Spleen (tissue), 11 donors: Measurements from ENCODE around the gene TEX54. TPM values are rescaled to one million over a fixed set of nuclear protein-coding genes. Genes with fewer than 3 reads are reported as not detected.
A peak's percentile ranks its signal among the peaks of the same experiment; 100 is the strongest.

Source experiments
- DNase-seq: peaks from one replicate; pipeline ENCODE4 v3.0.0-alpha.2; 2020
- H3K27ac ChIP-seq, 8 donors: fragments of 200-600 bp; sonication (generic) in 7 of 8; 1 replicate in 4 of 8; 2 replicates in 4 of 8; pipeline versions ENCODE4 v1.5.0 to v1.8.0; 2016 to 2021; ENCODE audit warnings: inconsistent platforms in 4 of 8, mild to moderate bottlenecking in 4 of 8, moderate library complexity in 1 of 8
- H3K27me3 ChIP-seq, 7 donors: fragments of 200-600 bp; sonication (generic) in 6 of 7; replicated peaks in 1 of 7; 1 replicate in 4 of 7; 2 replicates in 3 of 7; pipeline versions ENCODE4 v1.5.0 to v1.8.0; 2016 to 2021; ENCODE audit warnings: inconsistent platforms in 3 of 7, mild to moderate bottlenecking in 1 of 7
- H3K36me3 ChIP-seq, 6 donors: fragments of 200-600 bp; sonication (generic) in 5 of 6; 1 replicate in 4 of 6; 2 replicates in 2 of 6; pipeline versions ENCODE4 v1.5.0 to v1.8.0; 2016 to 2021; ENCODE audit warnings: inconsistent platforms in 2 of 6
- H3K4me1 ChIP-seq, 6 donors: fragments of 200-600 bp; sonication (generic) in 5 of 6; 1 replicate in 3 of 6; 2 replicates in 3 of 6; pipeline versions ENCODE4 v1.5.0 to v1.8.0; 2016 to 2021; ENCODE audit warnings: inconsistent platforms in 3 of 6
- H3K4me3 ChIP-seq, 8 donors: fragments of 200-600 bp; sonication (generic) in 7 of 8; 1 replicate in 4 of 8; 2 replicates in 4 of 8; pipeline versions ENCODE4 v1.5.0 to v1.8.0; 2016 to 2021; ENCODE audit warnings: inconsistent platforms in 4 of 8, mild to moderate bottlenecking in 4 of 8, moderate library complexity in 2 of 8
- H3K9me3 ChIP-seq, 8 donors: fragments of 200-600 bp; sonication (generic) in 7 of 8; 1 replicate in 4 of 8; 2 replicates in 4 of 8; pipeline versions ENCODE4 v1.5.0 to v1.8.0; 2016 to 2021; ENCODE audit warnings: inconsistent platforms in 4 of 8
- CTCF ChIP-seq, 11 experiments: fragments of 200-600 bp in 7 of 11; fragments of 450-650 bp in 4 of 11; sonication (generic) in 4 of 11; IDR thresholded peaks in 8 of 11; conservative IDR thresholded peaks in 3 of 11; 1 replicate in 7 of 11; 2 replicates in 4 of 11; pipeline versions ENCODE4 v1.4.0 to v1.8.0; 2016 to 2021; ENCODE audit warnings: antibody characterized with exemption in 11 of 11, inconsistent platforms in 4 of 11, mild to moderate bottlenecking in 1 of 11
- POLR2A ChIP-seq, 3 donors: fragments of 450-650 bp; IDR thresholded peaks; one replicate each; pipeline ENCODE4 v1.5.1; 2017; ENCODE audit warnings: antibody characterized with exemption in 3 of 3, mild to moderate bottlenecking in 1 of 3
- POLR2AphosphoS5 ChIP-seq, 3 donors: sonication (generic); formaldehyde crosslinking; IDR thresholded peaks; one replicate each; pipeline ENCODE4 v1.5.1; 2017; ENCODE audit warnings: antibody characterized with exemption in 3 of 3
- WGBS, 5 donors: extraction: QIAGEN DNeasy Blood & Tissue Kit in 3 of 5; methylation state at CpG; one replicate each; pipeline versions ENCODE4 v1.1.5 to v1.1.7; 2013 to 2018; 5-methylcytosine and 5-hydroxymethylcytosine counted together
- intact Hi-C: fragments of 100-400 bp; cut with DNase I; formaldehyde crosslinking; loops from one replicate; pipeline ENCODE4 v1.15.0; 2023; ENCODE audit warnings: low total_unique reads
- polyA plus RNA-seq, 3 donors: library from polyadenylated mRNA; stranded (reverse); fragments of 200-250 nt; gene quantifications; one replicate each; pipeline ENCODE4 v1.2.1, GENCODE V29; 2013
- total RNA-seq, 7 donors: library from RNA; depleted of rRNA in 3 of 7; stranded (reverse); fragments of >200 nt in 3 of 7; fragmentation: NEBNext Ultra II Directional in 4 of 7; extraction: Animal tissue kit (Norgen Biotek cat#: 25700) in 4 of 7; gene quantifications; one replicate each; pipeline versions ENCODE4 v1.1.0 to v1.2.1, GENCODE V29; 2016 to 2021
- donor health status: healthy with polysubstance abuse.
- donor health status: DM: no; HTN: no; CAD: no; lungs with moderate emphysema.
- donor health status: DM: no; HTN: no; CAD: no.
- donor health status: Bipolar disorder and iron deficiency.
- donor health status: healthy.
- donor health status: DM: no; HTN: no; CAD: no.
- donor health status: DM: yes; HTN: yes; CAD: no.

The TEX54 gene
- total and polyA plus RNA-seq, 10 donors = not detected

DNA sequence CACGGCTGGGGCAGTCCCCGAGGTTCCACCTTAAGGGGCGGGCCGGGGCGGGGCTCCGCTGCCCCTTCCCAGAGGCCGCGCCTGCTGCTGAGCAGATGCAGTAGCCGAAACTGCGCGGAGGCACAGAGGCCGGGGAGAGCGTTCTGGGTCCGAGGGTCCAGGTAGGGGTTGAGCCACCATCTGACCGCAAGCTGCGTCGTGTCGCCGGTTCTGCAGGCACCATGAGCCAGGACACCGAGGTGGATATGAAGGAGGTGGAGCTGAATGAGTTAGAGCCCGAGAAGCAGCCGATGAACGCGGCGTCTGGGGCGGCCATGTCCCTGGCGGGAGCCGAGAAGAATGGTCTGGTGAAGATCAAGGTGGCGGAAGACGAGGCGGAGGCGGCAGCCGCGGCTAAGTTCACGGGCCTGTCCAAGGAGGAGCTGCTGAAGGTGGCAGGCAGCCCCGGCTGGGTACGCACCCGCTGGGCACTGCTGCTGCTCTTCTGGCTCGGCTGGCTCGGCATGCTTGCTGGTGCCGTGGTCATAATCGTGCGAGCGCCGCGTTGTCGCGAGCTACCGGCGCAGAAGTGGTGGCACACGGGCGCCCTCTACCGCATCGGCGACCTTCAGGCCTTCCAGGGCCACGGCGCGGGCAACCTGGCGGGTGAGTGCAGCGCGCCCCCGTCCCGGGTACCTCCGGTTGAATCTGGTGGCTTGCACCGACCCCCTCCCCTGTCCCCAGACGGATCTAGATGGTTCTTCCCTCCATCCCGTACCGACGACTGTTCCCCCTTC is 48.4 kb upstream of the TEX54 start, which contains the start of gene SLC3A2:
Gene SLC3A2 (plus strand): TSS at position 94 of the 776 bp plus-strand sequence. CDS start 128 bp downstream, at position 222.
- intact Hi-C loops = no loop called here
- WGBS, 5 donors = 0 to 1% (median 0%) methylated on average over 42 to 69 of the region's 69 CpGs

DNA sequence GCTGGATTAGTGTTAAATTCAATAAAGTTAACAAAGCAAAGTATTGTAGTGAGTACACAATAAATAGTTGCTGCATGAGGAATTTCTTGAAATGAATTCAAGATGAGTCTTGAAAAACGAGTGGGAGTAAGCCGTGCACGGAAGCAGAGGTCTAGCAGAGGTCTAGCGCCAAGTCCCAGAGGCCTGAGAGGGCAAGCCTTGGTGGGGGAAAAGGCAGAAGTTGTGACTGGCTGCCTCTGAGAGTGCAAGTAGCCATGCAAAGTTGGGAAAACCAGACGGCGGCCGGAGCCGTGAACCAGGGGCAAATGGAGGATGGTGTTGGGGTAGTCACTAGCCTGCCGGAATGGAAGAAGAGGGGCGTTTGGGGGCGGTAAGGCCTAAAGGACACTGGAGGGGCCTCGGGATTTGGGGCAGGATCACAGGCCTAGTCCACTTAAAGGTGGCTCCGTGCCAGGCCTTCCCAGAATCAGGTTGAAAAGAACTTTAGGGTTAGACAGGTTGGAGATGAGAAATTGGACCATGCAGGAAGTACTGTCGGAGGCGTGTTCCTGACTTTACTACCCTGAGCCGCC is 47.7 kb upstream of the TEX54 start:
- Histone ChIP-seq H3K4me3 (peak overlapping the region; percentile 80 to 100 (median 90)), H3K4me1 (peaks cover 22 to 55% (median 50%) of the 10 kb centered on the region in 6 donors), H3K27me3 (no peaks in the 10 kb centered on the region), H3K36me3 (peaks cover 2 to 31% (median 29%) of the 10 kb centered on the region in 6 donors), H3K9me3 (no peaks in the 10 kb centered on the region), H3K27ac (peak overlapping the region; percentile 96 to 100 (median 98))
- intact Hi-C loops = no loop called here
- no peak for TF ChIP-seq POLR2A (IDR thresholded peaks at IDR 0.05)
- no peak for TF ChIP-seq CTCF (IDR thresholded peaks at IDR 0.05 in 8 of 11, conservative IDR thresholded peaks at IDR 0.05 in 3 of 11)
- TF ChIP-seq POLR2AphosphoS5 (IDR thresholded peaks at IDR 0.05) = no peak
- peak; percentile 87 for DNase-seq
- WGBS, 5 donors = 0 to 1% (median 0%) methylated on average over 15 to 16 of the region's 16 CpGs

More for the DNA sequence above, 48.4 kb upstream of the TEX54 start, which contains the start of gene SLC3A2:
- H3K9me3 ChIP-seq = no peaks in the 10 kb centered on the region
- peak within 1 kb of the TSS; percentile 80 to 100 (median 90) for H3K4me3 ChIP-seq
- TF ChIP-seq POLR2A (IDR thresholded peaks at IDR 0.05) = peak; percentile 78 to 97 (median 94)
- peak; percentile 45 to 90 (median 75) for TF ChIP-seq CTCF (IDR thresholded peaks at IDR 0.05 in 8 of 11, conservative IDR thresholded peaks at IDR 0.05 in 3 of 11)
- TF ChIP-seq POLR2AphosphoS5 (IDR thresholded peaks at IDR 0.05) = peak; percentile 98 to 100 (median 99)
- H3K27ac ChIP-seq = peak within 1 kb of the TSS; percentile 96 to 100 (median 98)
- H3K27me3 ChIP-seq = no peaks in the 10 kb centered on the region
- peaks cover 22 to 61% (median 53%) of the 10 kb centered on the region in 6 donors for H3K4me1 ChIP-seq
- H3K36me3 ChIP-seq = peaks cover 5 to 38% (median 36%) of the 10 kb centered on the region in 6 donors
- peak; percentile 97 for DNase-seq

DNA sequence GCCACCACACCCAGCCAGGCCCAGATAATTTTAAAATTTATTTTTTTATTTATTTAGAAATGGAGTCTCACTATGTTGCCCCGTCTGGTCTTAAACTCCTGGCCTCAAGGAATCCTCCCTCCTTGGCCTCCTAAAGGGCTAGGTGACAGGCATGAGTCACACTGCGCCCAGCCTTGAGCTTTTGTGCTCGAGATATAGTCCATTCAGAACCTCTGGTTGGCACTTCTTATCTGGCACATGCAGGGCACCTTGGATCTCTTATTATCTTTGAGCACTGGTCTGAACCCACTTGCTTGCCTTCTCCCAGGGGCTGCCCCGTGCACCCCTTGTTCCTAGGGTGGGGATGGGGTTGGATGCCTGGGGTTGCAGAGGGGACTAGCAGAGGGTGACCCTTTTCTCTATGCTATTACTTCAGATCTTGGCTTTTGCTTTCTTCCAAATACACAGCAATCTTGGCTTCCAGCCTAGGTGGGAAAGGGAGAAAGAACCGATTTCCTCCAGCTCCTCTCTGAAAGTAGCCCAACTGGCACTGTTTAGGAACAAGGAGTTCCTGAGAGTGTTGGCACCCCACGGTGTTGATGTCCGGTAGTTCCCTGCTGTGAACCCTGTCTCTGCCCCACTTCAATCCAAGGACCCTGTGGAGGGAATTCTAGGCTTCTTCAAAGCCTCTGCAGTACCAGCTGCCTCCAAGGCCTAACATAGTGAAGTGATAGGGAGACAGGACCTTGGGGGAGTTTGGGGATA is 46.8 kb upstream of the TEX54 start:
- DNase-seq = no peak
- WGBS, 5 donors = 71 to 86% (median 78%) methylated on average over 7 of the region's 7 CpGs
- TF ChIP-seq POLR2AphosphoS5 (IDR thresholded peaks at IDR 0.05) = no peak
- no peak for TF ChIP-seq CTCF (IDR thresholded peaks at IDR 0.05 in 8 of 11, conservative IDR thresholded peaks at IDR 0.05 in 3 of 11)
- no peak for TF ChIP-seq POLR2A (IDR thresholded peaks at IDR 0.05)
- intact Hi-C loops = no loop called here
- Histone ChIP-seq H3K4me3 (peak overlapping the region in 3 of 8 donors; percentile 83 to 100 (median 86)), H3K36me3 (peaks cover 0 to 22% (median 20%) of the 10 kb centered on the region in 6 donors), H3K4me1 (peaks cover 22 to 46% (median 44%) of the 10 kb centered on the region in 6 donors), H3K27me3 (no peaks in the 10 kb centered on the region), H3K27ac (peak overlapping the region; percentile 96 to 100 (median 98)), H3K9me3 (no peaks in the 10 kb centered on the region)
